Measurements from ENCODE around the gene KAZN. TPM values are rescaled to one million over a fixed set of nuclear protein-coding genes. Genes with fewer than 3 reads are reported as not detected.
"Not testable (repeated sequence)": the region's sequence is repeated elsewhere in the genome, so short reads cannot be mapped to it uniquely, and the experiment has no call there.

Gene KAZN
- total RNA-seq, 1 donor from 2014 or later: 3.7 TPM

DNA sequence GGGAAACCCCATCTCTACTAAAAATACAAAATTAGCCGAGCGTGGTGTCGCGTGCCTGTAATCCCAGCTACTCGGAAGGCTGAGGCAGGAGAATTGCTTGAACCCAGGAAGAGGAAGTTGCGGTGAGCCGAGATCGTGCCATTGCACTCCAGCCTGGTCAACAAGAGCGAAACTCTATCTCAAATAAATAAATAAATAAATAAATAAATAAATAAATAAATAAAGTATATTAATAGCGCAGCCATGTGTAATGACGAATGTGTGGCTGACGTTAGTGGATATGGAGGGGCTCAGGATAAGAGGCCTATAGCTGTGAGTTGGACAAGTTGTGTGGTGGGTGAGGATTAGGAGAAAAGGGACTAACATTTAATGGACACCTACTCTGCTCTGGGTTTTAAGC is 18.2 kb upstream of the KAZN start:
- DNase-seq; ATAC-seq (ENCODE audit: poor library complexity); intact Hi-C loops (cut with DNase I): not testable (repeated sequence)

DNA sequence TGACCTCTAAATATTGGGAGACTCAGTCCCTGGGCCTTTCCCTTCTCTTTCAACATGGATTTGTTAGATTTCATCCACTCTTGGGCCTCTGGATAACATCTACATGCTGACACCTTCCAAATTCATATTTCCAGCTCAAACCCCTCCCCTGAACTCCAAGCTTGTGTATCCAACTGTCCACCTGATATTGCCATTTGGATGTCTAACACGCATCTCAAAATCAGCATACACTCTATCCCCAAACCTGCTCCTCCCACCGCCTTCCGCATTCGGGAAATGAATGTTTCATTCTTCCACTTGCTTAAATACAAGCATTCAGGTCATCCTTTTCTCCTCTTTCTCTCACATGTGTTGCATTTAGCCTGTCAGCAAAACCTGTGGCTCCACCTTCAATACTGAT is 17.5 kb upstream of the KAZN start:
- ATAC-seq (ENCODE audit: poor library complexity) (no peak), DNase-seq (no peak)
- intact Hi-C loops (cut with DNase I): no loop called here

DNA sequence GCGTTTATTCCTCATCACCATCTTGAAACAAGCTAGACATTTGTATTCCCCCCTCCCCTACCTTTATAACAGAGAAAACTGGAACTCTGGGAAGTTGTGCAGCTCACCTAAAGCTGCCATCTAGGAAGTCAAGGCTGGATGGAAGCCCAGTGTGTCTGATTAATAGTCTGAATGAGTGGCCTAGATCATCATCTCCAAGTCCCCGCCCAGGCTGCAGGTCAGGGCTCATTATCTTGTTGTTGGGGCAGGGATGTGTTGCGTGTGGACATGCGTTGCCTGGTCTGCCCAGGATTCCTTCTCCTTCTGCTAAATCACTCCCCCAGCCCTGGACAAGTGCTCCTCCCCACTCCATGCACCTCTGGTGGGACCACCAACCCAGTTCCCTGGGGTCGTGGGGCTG is 14.7 kb upstream of the KAZN start:
- ATAC-seq (ENCODE audit: poor library complexity) (no peak), DNase-seq (no peak)
- intact Hi-C loops (cut with DNase I): no loop called here

DNA sequence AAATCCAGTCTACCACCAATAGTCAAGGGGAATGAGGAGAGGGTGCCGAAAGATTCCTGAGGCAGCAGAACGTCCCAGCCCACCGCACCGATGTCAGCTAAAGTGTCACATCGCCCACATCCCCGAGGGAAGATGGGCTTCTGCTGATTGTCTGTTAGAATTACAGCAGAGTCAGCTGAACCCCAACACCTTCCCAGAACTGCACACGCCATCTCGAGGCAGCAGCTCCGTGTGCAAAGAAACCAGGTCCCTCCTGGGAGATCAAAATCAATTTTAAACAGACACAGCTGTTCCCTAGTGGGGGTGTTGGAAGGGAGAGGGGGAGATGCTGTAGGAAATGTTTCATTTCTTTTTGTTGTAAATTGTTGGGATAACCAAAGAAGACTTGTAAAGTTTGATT is 12.8 kb upstream of the KAZN start:
- no peak for DNase-seq
- no peak for ATAC-seq (ENCODE audit: poor library complexity)
- intact Hi-C loops (cut with DNase I): no loop called here

DNA sequence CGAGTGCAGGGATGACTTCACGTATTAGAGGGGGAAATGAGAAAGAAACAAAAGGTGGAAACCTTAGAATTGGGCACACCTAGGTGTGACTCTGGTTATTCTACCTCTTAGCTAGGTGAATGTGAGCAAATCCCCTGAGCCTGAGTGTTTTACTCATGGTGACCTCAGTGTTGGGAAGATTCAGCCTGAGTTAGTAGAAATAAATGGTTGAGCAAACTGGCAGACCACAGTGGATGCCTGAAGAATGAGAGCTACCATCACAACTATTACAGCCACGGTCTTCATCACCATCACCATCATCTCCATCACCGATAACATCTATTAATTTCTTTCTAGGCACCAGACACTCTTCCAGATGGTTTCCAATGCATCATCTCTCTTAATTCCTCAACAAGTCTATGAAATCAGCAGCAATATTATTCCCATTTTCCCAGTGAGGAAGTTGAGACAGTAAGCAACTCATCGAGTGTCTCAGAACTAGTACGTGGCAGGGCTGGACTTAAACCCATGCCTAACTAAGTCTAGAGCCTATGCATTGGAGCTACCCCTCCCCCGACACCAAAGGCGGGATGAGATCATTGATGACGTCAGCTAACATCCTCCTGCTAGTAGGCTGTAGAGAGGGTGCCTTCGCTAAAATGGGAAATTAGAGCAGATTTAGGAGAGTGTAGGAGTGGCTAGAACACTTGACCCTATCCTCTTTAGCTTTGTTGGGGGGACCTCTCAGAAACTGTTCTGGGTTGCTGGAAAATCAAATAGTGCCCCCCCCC is 7.9 kb upstream of the KAZN start:
- no peak for ATAC-seq (ENCODE audit: poor library complexity)
- intact Hi-C loops (cut with DNase I): no loop called here
- no peak for DNase-seq

DNA sequence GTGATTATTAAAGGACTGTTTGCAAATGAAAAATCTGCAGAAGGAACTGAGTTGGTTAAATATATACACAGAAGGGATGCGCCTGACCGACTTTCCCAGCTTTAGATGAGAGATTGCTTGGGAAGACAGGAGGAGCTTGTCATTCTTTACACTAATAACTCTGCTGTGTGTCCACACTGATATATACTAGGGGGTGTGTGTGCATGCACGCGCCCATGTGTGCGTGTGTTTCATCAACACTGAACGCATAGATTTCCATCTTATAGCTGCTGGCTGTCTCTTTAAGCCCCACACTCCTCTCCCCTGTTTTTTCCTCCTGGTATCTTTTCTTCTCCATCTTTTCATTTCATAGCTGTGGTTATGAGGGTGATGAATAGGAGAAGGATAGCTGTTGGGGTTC is 6.9 kb upstream of the KAZN start:
- DNase-seq: no peak
- no peak for ATAC-seq (ENCODE audit: poor library complexity)
- intact Hi-C loops (cut with DNase I): no loop called here

DNA sequence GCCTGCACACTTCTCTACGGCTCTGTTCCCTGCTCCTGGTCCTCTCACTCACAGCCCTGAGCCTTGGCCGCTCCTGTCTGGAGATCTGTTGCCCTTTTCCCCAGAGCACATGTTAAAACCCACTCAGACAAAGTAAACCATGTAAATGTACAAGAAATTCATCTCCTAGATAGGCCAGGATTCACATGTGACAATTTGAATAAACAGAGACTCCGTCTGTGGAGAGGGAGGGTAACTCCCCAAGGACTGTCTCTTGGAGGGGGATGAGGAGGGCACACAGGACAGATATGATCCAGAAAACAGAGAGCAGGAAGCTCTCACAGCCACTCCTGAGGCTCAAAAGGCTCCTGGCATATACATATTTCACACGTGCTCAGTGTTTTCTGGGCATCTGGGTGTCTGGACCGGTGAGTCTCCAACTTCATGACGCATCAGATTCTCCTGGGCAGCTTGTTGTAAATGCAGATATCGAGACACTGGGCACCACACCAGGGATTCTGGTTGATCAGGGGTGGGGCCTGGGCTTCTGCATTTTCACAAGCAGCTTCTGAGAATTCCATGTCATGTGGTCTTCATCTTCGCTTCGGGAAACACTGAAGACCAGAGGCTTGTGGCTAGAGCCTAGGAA is 6.4 kb upstream of the KAZN start:
- DNase-seq: no peak
- intact Hi-C loops (cut with DNase I): no loop called here
- ATAC-seq (ENCODE audit: poor library complexity): no peak

DNA sequence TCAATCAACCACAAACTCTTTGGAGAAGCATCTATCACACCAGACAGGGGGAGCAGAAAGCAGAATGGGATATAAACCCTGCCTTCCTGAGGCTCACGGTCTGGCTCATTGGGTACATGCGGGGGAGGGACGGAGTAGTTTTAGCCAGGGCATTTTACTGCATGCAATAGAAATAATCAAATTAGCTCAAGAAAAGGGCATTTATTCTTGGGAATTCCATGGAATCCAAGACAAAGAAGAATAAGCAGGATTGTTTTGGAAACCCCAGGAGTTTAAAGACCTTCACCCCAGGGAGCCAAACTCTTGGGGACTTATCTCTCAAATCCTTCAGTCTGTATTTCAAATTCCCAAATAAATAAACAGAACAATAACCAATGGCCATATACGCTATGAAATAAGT is 5.2 kb upstream of the KAZN start:
- no peak for ATAC-seq (ENCODE audit: poor library complexity)
- intact Hi-C loops (cut with DNase I): no loop called here
- DNase-seq: no peak

DNA sequence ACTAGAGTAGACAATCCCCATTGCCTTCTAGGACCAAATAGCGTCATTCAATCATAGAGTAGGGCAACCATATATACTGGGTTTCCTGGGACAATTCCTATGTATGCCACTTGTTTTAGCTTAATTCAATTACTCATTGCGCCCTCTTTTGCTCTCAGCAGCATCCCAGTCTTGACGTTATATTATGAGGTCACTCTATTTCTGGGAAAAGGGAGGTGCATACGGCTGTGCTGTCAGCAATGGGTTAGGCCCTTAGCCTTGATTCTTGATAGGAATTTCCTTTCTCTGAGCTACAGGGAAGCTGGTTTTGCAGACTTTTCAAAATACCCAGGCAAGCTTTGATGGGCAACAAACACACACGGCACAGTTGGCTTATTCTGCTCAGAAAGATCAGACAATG is 4.4 kb upstream of the KAZN start:
- ATAC-seq (ENCODE audit: poor library complexity) (no peak), DNase-seq (no peak)
- intact Hi-C loops (cut with DNase I): no loop called here

DNA sequence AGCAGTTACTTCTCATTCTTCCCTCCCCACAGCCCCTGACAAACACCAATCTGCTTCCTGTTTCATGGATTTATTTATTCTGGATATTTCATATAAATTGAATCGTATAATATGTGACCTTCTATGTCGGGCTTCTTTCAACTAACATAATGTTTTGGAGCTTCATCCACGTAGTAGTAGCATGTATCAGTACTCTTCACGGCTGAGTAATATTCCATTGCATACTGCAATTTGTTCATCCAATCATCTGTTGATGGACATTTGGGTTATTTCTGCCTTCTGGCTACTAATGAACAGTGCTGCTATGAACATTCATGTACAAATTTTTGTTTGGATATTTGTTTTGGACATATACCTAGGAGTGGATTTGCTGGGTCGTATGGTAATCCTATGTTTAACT is 1.9 kb upstream of the KAZN start:
- no peak for ATAC-seq (ENCODE audit: poor library complexity)
- intact Hi-C loops (cut with DNase I): no loop called here
- no peak for DNase-seq

DNA sequence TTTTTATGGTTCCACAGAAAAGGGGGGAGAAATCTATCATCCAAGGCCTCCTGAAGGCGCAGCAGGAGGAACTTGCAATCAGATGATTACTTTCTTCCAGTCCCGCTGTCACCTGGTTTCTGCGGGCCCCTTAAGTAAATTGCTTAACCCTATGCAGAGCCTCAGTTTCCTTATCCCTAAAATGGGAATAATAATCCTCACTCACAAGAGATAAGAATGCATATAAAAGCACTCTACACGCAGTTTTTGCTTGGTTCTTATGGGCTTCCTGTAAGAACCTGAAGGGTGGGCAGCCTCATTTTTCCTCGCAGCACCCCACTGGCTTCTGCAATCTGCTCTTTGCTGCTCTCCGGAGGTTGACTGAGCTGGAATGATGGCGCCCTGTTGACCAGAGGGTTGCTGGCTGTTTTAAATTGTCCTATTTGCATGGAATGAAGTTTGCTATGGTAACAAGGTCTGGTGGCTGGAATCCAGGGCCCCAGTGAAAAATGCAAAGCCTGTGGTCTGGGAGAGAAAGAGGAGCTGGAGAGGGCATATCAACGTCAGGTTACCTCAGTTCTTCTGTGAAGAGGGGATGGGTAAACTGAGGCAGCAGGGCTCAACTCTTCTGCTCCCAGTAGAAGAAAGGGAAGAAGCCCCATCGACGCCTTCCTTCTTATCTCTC is 1.0 kb upstream of the KAZN start:
- intact Hi-C loops (cut with DNase I): no loop called here
- ATAC-seq (ENCODE audit: poor library complexity) (no peak), DNase-seq (no peak)

DNA sequence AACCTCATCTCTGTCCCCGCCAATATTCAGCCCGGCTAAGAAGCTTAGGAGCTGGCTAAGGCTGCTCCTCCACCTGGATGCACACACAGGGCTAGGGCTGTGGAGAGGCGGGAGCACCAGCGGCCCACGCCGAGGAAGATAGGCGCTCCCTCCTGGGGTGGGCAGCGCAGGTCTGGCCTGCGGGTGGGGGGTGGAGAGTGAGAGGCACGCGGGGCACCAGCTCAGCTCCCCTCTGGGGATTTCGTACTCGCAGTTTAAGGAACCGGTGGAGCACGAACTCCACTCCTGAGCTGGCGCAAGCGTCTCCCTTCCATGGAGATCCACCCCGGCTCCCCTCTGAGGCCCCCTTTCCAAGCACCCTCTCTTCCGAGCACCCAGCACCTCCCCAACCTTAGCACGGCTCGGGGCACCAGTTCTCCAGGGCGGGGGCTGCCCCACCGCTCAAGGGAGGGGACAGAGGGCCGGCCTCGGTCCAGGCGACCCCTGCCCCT is 433 bp upstream of the KAZN start:
- intact Hi-C loops (cut with DNase I): no loop called here
- peak; percentile 25 for ATAC-seq (ENCODE audit: poor library complexity)

DNA sequence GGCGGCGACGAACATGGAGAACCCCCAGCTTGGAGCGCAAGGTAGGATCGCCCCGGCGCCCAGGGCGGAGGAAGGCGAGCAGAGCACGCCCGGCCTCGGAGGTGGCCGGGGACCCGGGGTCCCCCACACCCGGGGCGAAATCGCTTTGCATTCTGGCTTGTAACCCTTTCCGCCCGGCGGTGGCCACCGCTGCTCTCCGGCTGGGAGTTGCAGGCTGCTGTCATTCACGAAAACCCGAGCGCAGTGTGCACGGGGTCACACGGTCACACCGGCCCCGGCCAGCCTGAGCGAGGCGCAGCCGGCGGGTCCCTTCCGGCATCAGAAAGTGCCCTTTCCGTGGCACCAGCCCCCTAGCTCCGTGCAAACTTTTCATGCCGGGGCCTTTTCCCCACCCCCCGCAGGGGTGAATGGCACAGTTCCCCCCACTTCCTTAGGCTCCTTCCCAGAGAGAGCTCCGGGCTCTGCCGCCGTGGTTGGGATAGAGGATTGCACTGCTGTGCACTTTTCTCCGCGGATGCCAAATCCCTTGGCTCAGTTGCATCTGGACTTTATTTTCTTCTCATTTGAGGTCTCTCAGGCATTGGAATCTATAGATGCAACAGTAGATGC is 802 bp downstream of the KAZN start:
- ATAC-seq (ENCODE audit: poor library complexity): peak; percentile 35
- DNase-seq: no peak
- intact Hi-C loops (cut with DNase I): no loop called here

More for the DNA sequence above, 433 bp upstream of the KAZN start:
- no peak for DNase-seq

DNA sequence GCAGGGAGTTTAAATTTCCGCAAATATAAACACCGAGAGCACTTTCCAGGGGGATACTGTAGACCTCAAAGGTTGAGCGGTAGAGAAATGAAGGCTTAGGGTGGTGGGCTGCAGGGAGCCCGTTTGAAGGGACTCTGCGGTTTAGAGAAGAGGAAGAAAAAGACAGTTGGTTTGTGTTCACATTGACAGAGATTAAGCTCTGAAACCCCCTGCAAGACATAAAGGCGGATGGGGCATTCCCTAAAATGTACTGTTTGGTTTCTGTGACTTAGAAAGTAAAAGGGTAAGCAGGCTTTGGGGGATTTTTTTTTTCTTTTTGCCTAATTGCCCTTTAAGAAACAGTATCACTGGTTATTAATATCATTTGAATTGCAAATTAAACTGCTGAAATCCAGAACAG is 1.3 kb downstream of the KAZN start:
- no peak for ATAC-seq (ENCODE audit: poor library complexity)

DNA sequence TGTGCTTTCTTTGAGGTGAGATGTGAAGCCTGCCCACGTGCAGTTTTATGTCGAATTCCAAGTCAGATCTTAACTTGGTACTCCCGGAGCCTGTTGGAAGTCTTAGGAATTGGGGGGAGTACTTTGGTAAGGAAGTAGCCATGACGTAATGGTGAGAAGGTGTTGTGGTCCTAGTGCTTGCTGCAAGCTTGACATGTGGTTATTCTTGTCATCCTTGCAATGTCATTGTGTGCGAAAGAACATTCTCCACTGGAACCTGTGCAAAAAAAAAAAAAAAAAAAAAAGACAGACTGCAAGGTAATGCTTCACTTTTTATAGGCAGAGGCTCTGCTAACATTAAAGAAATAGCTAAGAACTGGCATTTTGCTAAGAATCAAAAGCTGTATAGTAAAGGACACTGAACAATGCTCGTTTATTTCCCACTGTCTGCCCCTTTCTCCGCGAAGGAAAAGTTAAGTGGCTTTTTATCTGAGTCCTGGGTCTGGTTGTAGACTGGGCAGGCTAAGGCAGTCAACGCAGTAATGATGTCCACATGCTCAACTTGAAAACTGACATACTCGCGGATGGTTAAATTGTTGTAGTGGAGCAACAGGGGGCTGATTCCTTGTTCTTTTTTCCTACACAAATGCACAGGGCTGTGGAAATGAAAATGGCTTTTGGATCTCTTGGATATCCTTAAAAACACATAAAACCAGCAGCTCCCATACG is 2.1 kb downstream of the KAZN start:
- intact Hi-C loops (cut with DNase I): no loop called here
- no peak for DNase-seq
- ATAC-seq (ENCODE audit: poor library complexity): no peak

More for the DNA sequence above, 1.3 kb downstream of the KAZN start:
- DNase-seq: no peak
- intact Hi-C loops (cut with DNase I): no loop called here

DNA sequence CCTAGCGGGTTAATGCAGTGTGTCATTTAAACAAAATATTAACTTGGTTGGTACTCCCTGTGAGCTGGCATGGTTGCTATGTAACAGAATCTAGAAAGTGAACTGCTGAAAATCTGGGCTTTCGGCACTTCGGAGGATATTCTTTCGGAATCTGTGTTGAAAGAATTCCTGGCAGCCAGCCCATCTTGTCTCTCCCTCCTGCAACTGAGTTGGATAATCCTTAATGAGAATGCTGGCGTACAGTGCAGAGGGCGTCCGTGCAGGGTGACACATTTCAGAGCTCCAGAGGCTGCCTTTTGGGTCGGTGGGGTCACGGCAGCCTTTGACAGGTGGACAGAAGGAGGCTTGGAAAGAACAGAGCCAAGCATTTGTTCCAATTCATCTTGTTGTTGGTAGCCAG is 3.7 kb downstream of the KAZN start:
- intact Hi-C loops (cut with DNase I): no loop called here
- ATAC-seq (ENCODE audit: poor library complexity): peak; percentile 54

DNA sequence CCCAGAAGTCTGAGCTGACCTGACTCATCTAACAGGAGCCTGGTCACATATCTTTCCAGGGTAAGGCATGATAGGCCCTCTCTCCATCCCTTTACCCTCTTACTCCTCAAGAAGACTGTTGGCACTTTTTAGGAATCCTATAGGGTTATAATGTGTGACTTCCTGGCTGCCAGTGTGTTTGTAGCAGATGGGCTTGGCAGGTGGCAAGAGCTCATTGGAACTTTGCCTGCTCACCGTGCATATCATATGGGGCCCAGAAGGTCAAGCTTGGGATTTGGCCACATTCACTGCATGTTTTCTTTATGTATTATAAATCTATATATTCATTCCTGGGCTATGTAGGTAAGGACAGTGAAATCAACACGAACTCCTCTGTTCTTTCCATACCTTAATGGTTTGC is 5.2 kb downstream of the KAZN start:
- intact Hi-C loops (cut with DNase I): no loop called here
- DNase-seq (no peak), ATAC-seq (ENCODE audit: poor library complexity) (no peak)

More for the DNA sequence above, 3.7 kb downstream of the KAZN start:
- peak; percentile 59 for DNase-seq

DNA sequence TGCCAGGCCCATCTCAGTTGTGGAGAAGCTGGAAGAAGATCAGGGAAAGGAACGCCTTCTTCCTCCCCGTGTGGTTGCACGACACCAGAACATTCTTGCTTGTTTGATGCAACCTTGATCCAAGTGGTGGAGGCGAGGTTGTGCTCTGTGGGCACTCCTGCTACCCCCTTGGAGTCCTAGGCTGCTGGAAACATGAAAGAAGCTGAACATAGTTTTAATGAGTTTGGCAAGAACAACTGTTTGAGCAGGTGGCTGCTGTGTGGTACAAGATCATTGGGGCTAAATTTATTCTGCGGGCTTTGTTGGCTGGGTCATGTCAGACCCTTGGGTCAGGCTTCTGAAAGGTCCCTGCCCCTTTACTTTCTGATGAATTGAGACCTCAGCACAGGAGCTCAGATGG is 5.9 kb downstream of the KAZN start:
- ATAC-seq (ENCODE audit: poor library complexity) (no peak), DNase-seq (no peak)

DNA sequence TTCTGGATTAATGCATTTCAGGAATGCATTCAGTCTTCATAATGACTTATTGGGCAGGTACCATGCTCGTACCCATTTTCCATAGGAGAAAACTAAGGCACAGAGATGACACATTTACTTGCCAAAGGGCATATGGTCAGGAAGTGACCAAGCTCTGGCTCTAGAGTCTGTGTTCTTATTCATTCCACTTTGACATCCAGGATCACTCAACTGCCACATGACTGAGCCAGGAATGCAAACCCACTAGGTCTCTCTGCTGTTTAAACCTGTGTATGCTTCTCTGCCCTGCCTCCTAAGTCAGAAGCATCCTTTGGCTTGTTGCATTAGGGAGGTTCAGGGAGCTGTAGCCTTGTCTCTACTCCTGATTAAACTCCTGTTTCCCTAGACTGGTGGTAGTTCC is 7.5 kb downstream of the KAZN start:
- intact Hi-C loops (cut with DNase I): no loop called here
- DNase-seq (no peak), ATAC-seq (ENCODE audit: poor library complexity) (no peak)

More for the DNA sequence above, 5.9 kb downstream of the KAZN start:
- intact Hi-C loops (cut with DNase I): no loop called here
